HepG2 (cell line): Measurements from ENCODE around the gene MEA1. TPM values are rescaled to one million over a fixed set of nuclear protein-coding genes. Genes with fewer than 3 reads are reported as not detected.

Experiments used
- ATAC-seq: fragments of 200-7000 bp; cut with Tn5 transposase; 3 replicates; pipeline ENCODE4 v1.9.1; 2020; ENCODE audit warnings: mild to moderate bottlenecking, moderate library complexity
- BruUV-seq: library from RNA; stranded (reverse); fragments of 400-500 nt; replicated peaks from 2 replicates; lab custom pipeline; 2021; lab: Mats Ljungman, UMichigan
- CTCF ChIA-PET: fragments of 300-600 bp; formaldehyde crosslinking; extraction: SDS; loops from one replicate; lab custom pipeline; 2021; ENCODE audit warnings: low total read pairs, inconsistent platforms, low intra/inter-chr PET ratio; lab: Yijun Ruan, JAX
- POLR2A ChIA-PET: fragments of 350-600 bp; sonication (Branson Sonifier 250); formaldehyde crosslinking; loops from one replicate; lab custom pipeline; 2020; ENCODE audit warnings: antibody characterized with exemption, inconsistent platforms; lab: Yijun Ruan, JAX
- DNase-seq: peaks from one replicate; pipeline ENCODE4 v3.0.0-alpha.2; 2015; ENCODE audit warnings: low spot score
- FAIRE-seq: peaks from 3 replicates; lab custom pipeline; 2011; peaks lifted over from hg19 to GRCh38; lab: Jason Lieb, UNC
- H2AFZ ChIP-seq: one replicate; pipeline ENCODE4 v1.6.1; 2011; ENCODE audit warnings: low read length, inconsistent platforms
- H3K27ac ChIP-seq: fragments of 300-600 bp; 3 replicates; pipeline ENCODE4 v1.8.0; 2011; ENCODE audit warnings: mixed run types, mild to moderate bottlenecking, mixed read lengths, low read length, inconsistent platforms; ENCODE audit not compliant: insufficient read depth; ENCODE audit errors: extremely low read length
- H3K27me3 ChIP-seq, 2 experiments: fragments of 200-600 bp in 1 of 2; 2 replicates in 1 of 2; 3 replicates in 1 of 2; pipeline versions ENCODE4 v1.6.0 to v1.8.0; 2011; ENCODE audit warnings: low read length in 2 of 2, mild to moderate bottlenecking in 2 of 2, moderate library complexity in 2 of 2, inconsistent platforms in 1 of 2; ENCODE audit not compliant: insufficient read depth in 2 of 2, control insufficient read depth in 1 of 2
- H3K36me3 ChIP-seq, 2 experiments: fragments of 200-600 bp in 1 of 2; replicated peaks in 1 of 2; 2 replicates in 1 of 2; 3 replicates in 1 of 2; pipeline versions ENCODE4 v1.5.1 to v1.8.0; 2011; ENCODE audit warnings: low read length in 2 of 2, inconsistent platforms in 1 of 2; ENCODE audit not compliant: insufficient read depth in 2 of 2, control insufficient read depth in 1 of 2
- H3K4me1 ChIP-seq: 2 replicates; pipeline ENCODE4 v1.5.1; 2012; ENCODE audit warnings: low read length, inconsistent platforms; ENCODE audit not compliant: insufficient read depth
- H3K4me2 ChIP-seq: 2 replicates; pipeline ENCODE4 v1.6.0; 2011; ENCODE audit warnings: low read depth, low read length, inconsistent platforms
- H3K4me3 ChIP-seq, 3 experiments: fragments of 200-600 bp in 1 of 3; sonication (generic), shearing (Covaris generic) in 1 of 3; replicated peaks in 1 of 3; 2 replicates each; pipeline ENCODE4 v1.5.1; 2011 to 2016; ENCODE audit warnings: low read length in 3 of 3, inconsistent platforms in 2 of 3, low read depth in 2 of 3, mild to moderate bottlenecking in 2 of 3, control low read depth in 1 of 3, mixed read lengths in 1 of 3; ENCODE audit not compliant: insufficient read depth in 1 of 3
- H3K79me2 ChIP-seq: one replicate; pipeline ENCODE4 v1.6.1; 2011; ENCODE audit warnings: low read length, inconsistent platforms; ENCODE audit not compliant: insufficient read depth
- H3K9ac ChIP-seq: 2 replicates; pipeline ENCODE4 v1.6.0; 2011; ENCODE audit warnings: mild to moderate bottlenecking, low read depth, low read length, inconsistent platforms; ENCODE audit not compliant: insufficient read depth
- H3K9me3 ChIP-seq: 2 replicates; pipeline ENCODE4 v1.5.1; 2012; ENCODE audit warnings: mild to moderate bottlenecking, low read length
- H4K20me1 ChIP-seq: 2 replicates; pipeline ENCODE4 v1.6.0; 2011; ENCODE audit warnings: inconsistent platforms, mild to moderate bottlenecking, low read length, moderate library complexity; ENCODE audit not compliant: insufficient read depth
- JUNB ChIP-seq: sonication (generic); formaldehyde crosslinking; IDR thresholded peaks from 2 replicates; pipeline ENCODE4 v1.8.0; 2022; ENCODE audit warnings: missing genetic modification reagents, mild to moderate bottlenecking, borderline replicate concordance
- MAFK ChIP-seq, 2 experiments: IDR thresholded peaks in 1 of 2; conservative IDR thresholded peaks in 1 of 2; 2 replicates each; pipeline ENCODE4 v1.6.1; 2011; ENCODE audit warnings: improper control_type of control experiment in 2 of 2, low read length in 2 of 2
- PAWR ChIP-seq: sonication (generic); formaldehyde crosslinking; IDR thresholded peaks from 2 replicates; pipeline ENCODE4 v1.4.0; 2020; ENCODE audit warnings: missing genetic modification reagents, mild to moderate bottlenecking, borderline replicate concordance
- POLR2A ChIP-seq, 2 experiments: IDR thresholded peaks; 2 replicates each; pipeline ENCODE4 v1.6.1; 2011; ENCODE audit warnings: low read depth in 2 of 2, low read length in 2 of 2, mild to moderate bottlenecking in 1 of 2, moderate library complexity in 1 of 2; ENCODE audit not compliant: insufficient read depth in 1 of 2
- POLR2G ChIP-seq: fragments of 200-400 bp; formaldehyde crosslinking; IDR thresholded peaks from 2 replicates; pipeline ENCODE4 v1.6.1; 2018; ENCODE audit warnings: mild to moderate bottlenecking, low read depth, low read length, moderate library complexity
- RBM22 ChIP-seq: fragments of 200-400 bp; formaldehyde crosslinking; optimal IDR thresholded peaks from 2 replicates; pipeline ENCODE3; 2017; ENCODE audit warnings: mild to moderate bottlenecking, low read length, moderate library complexity
- SNRNP70 ChIP-seq: fragments of 200-400 bp; formaldehyde crosslinking; IDR thresholded peaks from 2 replicates; pipeline ENCODE4 v1.6.1; 2017; ENCODE audit warnings: mild to moderate bottlenecking, low read depth, low read length, moderate library complexity
- ZBTB42 ChIP-seq: sonication (generic); formaldehyde crosslinking; IDR thresholded peaks from 2 replicates; pipeline ENCODE4 v1.5.0; 2020; ENCODE audit warnings: mild to moderate bottlenecking, missing genetic modification reagents
- ZNF20 ChIP-seq: sonication (generic); formaldehyde crosslinking; IDR thresholded peaks from 2 replicates; pipeline ENCODE4 v1.4.0; 2020; ENCODE audit warnings: mild to moderate bottlenecking, moderate library complexity, missing genetic modification reagents
- WGBS: methylation state at CpG from one replicate; pipeline ENCODE4 v1.1.6; 2017; ENCODE audit warnings: low lambda C conversion rate; 5-methylcytosine and 5-hydroxymethylcytosine counted together
- in situ Hi-C: cut with HindIII; loops from 2 replicates; pipeline ENCODE4 v1.10.0; 2017; ENCODE audit warnings: low pct_unique_long_range_greater_than_20kb; ENCODE audit not compliant: extremely low pct_ligation_motif_present
- intact Hi-C: fragments of 100-400 bp; cut with micrococcal nuclease; formaldehyde crosslinking; loops from one replicate; pipeline ENCODE4 v1.10.0; 2022; ENCODE audit not compliant: unreplicated experiment
- polyA plus RNA-seq, 8 experiments: library from polyadenylated mRNA; depleted of rRNA in 3 of 8; stranded (reverse) in 7 of 8; unstranded in 1 of 8; fragments of >200 nt; fragmentation: Illumina TruSeq in 4 of 8; extraction: Trizol in 4 of 8; gene quantifications; 2 replicates each; pipeline versions ENCODE4 v1.2.1 to v1.2.3, GENCODE V29; 2011 to 2016; ENCODE audit warnings: low read depth in 4 of 8, missing spikeins in 1 of 8, mixed read lengths in 1 of 8; ENCODE audit not compliant: insufficient read depth in 1 of 8
- total RNA-seq, 5 experiments: library from RNA; depleted of rRNA; stranded (reverse); fragments of >200 nt; fragmentation: Illumina TruSeq; extraction: Trizol; gene quantifications; 2 replicates each; pipeline ENCODE4 v1.2.3, GENCODE V29; 2016; ENCODE audit warnings: low read depth in 1 of 5
- TF ChIP-seq, protein P1 (sequence below): sonication (generic); formaldehyde crosslinking; IDR thresholded peaks from 2 replicates; pipeline ENCODE4 v1.4.0; 2020; ENCODE audit warnings: missing genetic modification reagents
- TF ChIP-seq, protein P2 (sequence below): IDR thresholded peaks from 2 replicates; pipeline ENCODE4 v1.6.1; 2016; ENCODE audit warnings: low read depth, missing genetic modification reagents, missing compliant biosample characterization

Gene MEA1
- total and polyA plus RNA-seq, 2 of the 13 experiments (the other 11 are each of a cell fraction or from before 2014, with no cell fraction given), result 75.6 to 86.2 TPM

DNA sequence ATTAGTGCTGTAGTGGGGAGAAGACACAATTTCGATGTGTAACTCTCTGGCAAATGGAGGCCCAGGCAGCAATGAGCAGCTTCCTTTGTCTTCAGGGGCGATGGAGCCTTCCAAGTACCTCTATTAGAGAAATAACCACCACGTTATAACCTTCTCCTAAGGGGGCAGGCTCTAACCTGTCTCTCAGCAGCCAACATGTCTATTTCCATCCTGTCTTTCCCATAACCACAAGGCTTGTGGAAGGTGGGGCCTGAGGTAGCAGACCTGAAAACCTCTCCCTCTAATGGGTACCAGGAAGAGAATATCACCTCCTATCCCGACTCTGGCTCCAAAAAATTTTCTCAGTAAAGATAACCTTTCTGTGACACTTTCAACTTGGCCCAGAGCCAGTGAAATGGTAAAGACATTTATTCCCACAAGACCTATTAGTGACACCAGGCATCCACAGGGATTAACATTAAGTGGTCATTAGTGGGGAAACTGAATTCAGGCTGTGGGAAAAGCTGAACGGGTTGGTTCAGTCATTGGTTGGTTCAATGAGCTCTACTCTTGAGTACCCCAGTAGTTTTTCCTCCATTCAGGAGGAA is 38.7 kb downstream of the MEA1 start:
- H3K4me1 ChIP-seq, result peaks cover 46% of the 10 kb centered on the region
- peaks cover 10% of the 10 kb centered on the region for H3K79me2 ChIP-seq
- POLR2A ChIA-PET, result interaction anchor here (0.9 to 3.0 kb wide), 4 partner anchors 9 to 46 kb away, joined by 3 to 17 read pairs (median 4); partner anchors contain the start of genes CNPY3, GNMT, KLHDC3 and MEA1
- no peak overlapping the region for H3K9ac ChIP-seq
- H3K4me3 ChIP-seq, result no peak overlapping the region
- H4K20me1 ChIP-seq, result no peaks in the 10 kb centered on the region
- no peak overlapping the region for H2AFZ ChIP-seq
- H3K27me3 ChIP-seq, result no peaks in the 10 kb centered on the region; a peak in 1 of 5 replicates
- WGBS, result 89% methylated on average over 5 of the region's 5 CpGs
- no peak overlapping the region for H3K27ac ChIP-seq
- BruUV-seq, result no TSS peak
- H3K36me3 ChIP-seq, result no peaks in the 10 kb centered on the region
- no peak overlapping the region for H3K4me2 ChIP-seq
- FAIRE-seq, result no peak
- DNase-seq, result no peak
- CTCF ChIA-PET, result no interaction called here
- intact Hi-C loops (no loop called here), in situ Hi-C loops (no loop called here)
- no peak for ATAC-seq
- H3K9me3 ChIP-seq, result no peaks in the 10 kb centered on the region
- 0 out of 2 replicates have a peak, but pooled peaks have one; percentile 36 for TF ChIP-seq POLR2G
- no peak for TF ChIP-seq MAFK (conservative IDR thresholded peaks at IDR 0.05 in 1 of 2, IDR thresholded peaks at IDR 0.05 in 1 of 2; ENCODE audit: low read length in 2 of 2)
- TF ChIP-seq ZBTB42, result no peak
- 0 out of 4 replicates have a peak, but pooled peaks have one; percentile 8 to 26 for TF ChIP-seq POLR2A (IDR thresholded peaks at IDR 0.05; ENCODE audit: insufficient read depth in 1 of 2, low read depth in 2 of 2, low read length in 2 of 2)
- TF ChIP-seq RBM22, result peak; percentile 25

DNA sequence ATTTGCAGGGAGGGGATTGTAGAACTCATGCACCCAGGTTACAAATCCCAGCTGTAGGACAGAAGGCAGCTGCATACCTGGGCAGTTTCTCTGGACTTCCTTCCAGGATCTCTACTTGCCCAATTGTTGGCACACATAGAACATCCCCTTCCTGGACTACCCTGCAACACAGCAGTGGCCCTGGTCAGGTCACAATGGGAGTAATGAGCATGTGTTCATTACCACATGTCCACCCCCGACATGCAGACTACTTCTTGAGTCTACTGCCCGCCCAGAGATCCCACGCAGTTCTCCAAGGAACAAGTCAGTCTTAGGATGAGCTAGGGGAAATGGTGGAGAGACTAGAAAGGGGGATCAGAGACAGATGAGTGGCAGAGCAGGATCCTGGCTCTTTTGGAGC is 39.8 kb downstream of the MEA1 start:
- no TSS peak for BruUV-seq
- H3K4me2 ChIP-seq, result no peak overlapping the region
- TF ChIP-seq ZNF20 (CRISPR knock-in tag) (no peak), JUNB (CRISPR knock-in tag) (no peak), SNRNP70 (no peak), PAWR (CRISPR knock-in tag) (no peak)
- TF ChIP-seq, protein P1, sequence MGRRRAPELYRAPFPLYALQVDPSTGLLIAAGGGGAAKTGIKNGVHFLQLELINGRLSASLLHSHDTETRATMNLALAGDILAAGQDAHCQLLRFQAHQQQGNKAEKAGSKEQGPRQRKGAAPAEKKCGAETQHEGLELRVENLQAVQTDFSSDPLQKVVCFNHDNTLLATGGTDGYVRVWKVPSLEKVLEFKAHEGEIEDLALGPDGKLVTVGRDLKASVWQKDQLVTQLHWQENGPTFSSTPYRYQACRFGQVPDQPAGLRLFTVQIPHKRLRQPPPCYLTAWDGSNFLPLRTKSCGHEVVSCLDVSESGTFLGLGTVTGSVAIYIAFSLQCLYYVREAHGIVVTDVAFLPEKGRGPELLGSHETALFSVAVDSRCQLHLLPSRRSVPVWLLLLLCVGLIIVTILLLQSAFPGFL (CRISPR knock-in tag), result no peak
- TF ChIP-seq, protein P2, sequence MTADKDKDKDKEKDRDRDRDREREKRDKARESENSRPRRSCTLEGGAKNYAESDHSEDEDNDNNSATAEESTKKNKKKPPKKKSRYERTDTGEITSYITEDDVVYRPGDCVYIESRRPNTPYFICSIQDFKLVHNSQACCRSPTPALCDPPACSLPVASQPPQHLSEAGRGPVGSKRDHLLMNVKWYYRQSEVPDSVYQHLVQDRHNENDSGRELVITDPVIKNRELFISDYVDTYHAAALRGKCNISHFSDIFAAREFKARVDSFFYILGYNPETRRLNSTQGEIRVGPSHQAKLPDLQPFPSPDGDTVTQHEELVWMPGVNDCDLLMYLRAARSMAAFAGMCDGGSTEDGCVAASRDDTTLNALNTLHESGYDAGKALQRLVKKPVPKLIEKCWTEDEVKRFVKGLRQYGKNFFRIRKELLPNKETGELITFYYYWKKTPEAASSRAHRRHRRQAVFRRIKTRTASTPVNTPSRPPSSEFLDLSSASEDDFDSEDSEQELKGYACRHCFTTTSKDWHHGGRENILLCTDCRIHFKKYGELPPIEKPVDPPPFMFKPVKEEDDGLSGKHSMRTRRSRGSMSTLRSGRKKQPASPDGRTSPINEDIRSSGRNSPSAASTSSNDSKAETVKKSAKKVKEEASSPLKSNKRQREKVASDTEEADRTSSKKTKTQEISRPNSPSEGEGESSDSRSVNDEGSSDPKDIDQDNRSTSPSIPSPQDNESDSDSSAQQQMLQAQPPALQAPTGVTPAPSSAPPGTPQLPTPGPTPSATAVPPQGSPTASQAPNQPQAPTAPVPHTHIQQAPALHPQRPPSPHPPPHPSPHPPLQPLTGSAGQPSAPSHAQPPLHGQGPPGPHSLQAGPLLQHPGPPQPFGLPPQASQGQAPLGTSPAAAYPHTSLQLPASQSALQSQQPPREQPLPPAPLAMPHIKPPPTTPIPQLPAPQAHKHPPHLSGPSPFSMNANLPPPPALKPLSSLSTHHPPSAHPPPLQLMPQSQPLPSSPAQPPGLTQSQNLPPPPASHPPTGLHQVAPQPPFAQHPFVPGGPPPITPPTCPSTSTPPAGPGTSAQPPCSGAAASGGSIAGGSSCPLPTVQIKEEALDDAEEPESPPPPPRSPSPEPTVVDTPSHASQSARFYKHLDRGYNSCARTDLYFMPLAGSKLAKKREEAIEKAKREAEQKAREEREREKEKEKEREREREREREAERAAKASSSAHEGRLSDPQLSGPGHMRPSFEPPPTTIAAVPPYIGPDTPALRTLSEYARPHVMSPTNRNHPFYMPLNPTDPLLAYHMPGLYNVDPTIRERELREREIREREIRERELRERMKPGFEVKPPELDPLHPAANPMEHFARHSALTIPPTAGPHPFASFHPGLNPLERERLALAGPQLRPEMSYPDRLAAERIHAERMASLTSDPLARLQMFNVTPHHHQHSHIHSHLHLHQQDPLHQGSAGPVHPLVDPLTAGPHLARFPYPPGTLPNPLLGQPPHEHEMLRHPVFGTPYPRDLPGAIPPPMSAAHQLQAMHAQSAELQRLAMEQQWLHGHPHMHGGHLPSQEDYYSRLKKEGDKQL (CRISPR knock-in tag), result no peak

More for the DNA sequence above, 39.8 kb downstream of the MEA1 start:
- H3K27me3 ChIP-seq, result no peaks in the 10 kb centered on the region; a peak in 1 of 5 replicates
- no peak overlapping the region for H3K4me3 ChIP-seq
- DNase-seq, result no peak
- in situ Hi-C loops, result no loop called here
- H4K20me1 ChIP-seq, result no peaks in the 10 kb centered on the region
- ATAC-seq, result no peak
- POLR2A ChIA-PET, result interaction anchor here (1.5 to 3.0 kb wide), 2 partner anchors 10 to 14 kb away, joined by 4 to 17 read pairs; partner anchors contain the start of genes GNMT and PPP2R5D
- intact Hi-C loops, result no loop called here
- no peak overlapping the region for H2AFZ ChIP-seq
- no peaks in the 10 kb centered on the region for H3K9me3 ChIP-seq
- H3K79me2 ChIP-seq, result peaks cover 10% of the 10 kb centered on the region
- no peaks in the 10 kb centered on the region for H3K36me3 ChIP-seq
- H3K4me1 ChIP-seq, result peaks cover 50% of the 10 kb centered on the region
- 100% methylated on average over 3 of the region's 3 CpGs for WGBS
- no peak for FAIRE-seq
- CTCF ChIA-PET, result no interaction called here
- no peak overlapping the region for H3K27ac ChIP-seq
- no peak overlapping the region for H3K9ac ChIP-seq
